A549 (cell line): ENCODE measurements around the gene NDUFB1. TPM values are rescaled to one million over a fixed set of nuclear protein-coding genes. Genes with fewer than 3 reads are reported as not detected.

Experiments
- ATAC-seq, 2 experiments: fragments of 200-7000 bp in 1 of 2; fragments of >200 bp in 1 of 2; cut with Nextera tagmentation in 1 of 2; cut with Tn5 transposase in 1 of 2; 3 replicates each; pipeline versions ENCODE4 v1.8.0 to v1.9.1; 2018 to 2020; ENCODE audit warnings: mild to moderate bottlenecking in 1 of 2, moderate library complexity in 1 of 2
- CTCF ChIA-PET: fragments of 300-600 bp; sonication (Branson Sonifier 250); formaldehyde crosslinking; extraction: SDS; loops from one replicate; lab custom pipeline; 2021; ENCODE audit warnings: antibody characterized with exemption, inconsistent platforms; lab: Yijun Ruan, JAX
- POLR2A ChIA-PET: fragments of 350-600 bp; formaldehyde crosslinking; extraction: SDS; loops from one replicate; lab custom pipeline; 2021; ENCODE audit warnings: antibody characterized with exemption, inconsistent platforms; lab: Yijun Ruan, JAX
- DNase-seq, 2 experiments: peaks; one replicate each; pipeline versions ENCODE4 v3.0.0 to v3.0.0-alpha.2; 2011 to 2016; ENCODE audit warnings: low read depth in 1 of 2, low spot score in 1 of 2
- FAIRE-seq: peaks from 2 replicates; lab custom pipeline; 2011; peaks lifted over from hg19 to GRCh38; lab: Jason Lieb, UNC
- H3K27ac ChIP-seq, 2 experiments: fragments of >200 bp; sonication (Bioruptor Twin); formaldehyde crosslinking; 3 replicates each; pipeline ENCODE4 v1.5.1; 2016 to 2017
- H3K4me1 ChIP-seq: fragments of >200 bp; sonication (Bioruptor Twin); formaldehyde crosslinking; 3 replicates; pipeline ENCODE4 v1.6.1; 2016
- H3K4me2 ChIP-seq: fragments of >200 bp; sonication (Bioruptor Twin); formaldehyde crosslinking; 3 replicates; pipeline ENCODE4 v1.6.1; 2016
- H3K4me3 ChIP-seq: fragments of >200 bp; sonication (Bioruptor Twin); formaldehyde crosslinking; 3 replicates; pipeline ENCODE4 v1.5.1; 2016
- H3K9me3 ChIP-seq: fragments of >200 bp; sonication (Bioruptor Twin); formaldehyde crosslinking; 3 replicates; pipeline ENCODE4 v1.6.1; 2016
- CTCF ChIP-seq: fragments of >200 bp; sonication (Bioruptor Twin); formaldehyde crosslinking; IDR thresholded peaks from 3 replicates; pipeline ENCODE4 v1.5.1; 2016
- ESRRA ChIP-seq: fragments of 150-350 bp; IDR thresholded peaks from 2 replicates; pipeline ENCODE4 v1.6.1; 2014; ENCODE audit warnings: mild to moderate bottlenecking, low read length, borderline replicate concordance
- FOSB ChIP-seq: fragments of 250-450 bp; sonication (Bioruptor Pico); IDR thresholded peaks from 2 replicates; pipeline ENCODE4 v1.5.0; 2020; ENCODE audit warnings: mild to moderate bottlenecking, moderate library complexity
- FOXS1 ChIP-seq: fragments of 250-450 bp; sonication (Bioruptor Pico); IDR thresholded peaks from 2 replicates; pipeline ENCODE4 v1.5.0; 2020; ENCODE audit warnings: mild to moderate bottlenecking, moderate library complexity
- HDAC2 ChIP-seq: fragments of 200-600 bp; sonication (generic); IDR thresholded peaks from 2 replicates; pipeline ENCODE4 v1.6.1; 2016
- HOXA7 ChIP-seq: fragments of 250-450 bp; sonication (Bioruptor Pico); IDR thresholded peaks from 2 replicates; pipeline ENCODE4 v1.5.0; 2020; ENCODE audit warnings: mild to moderate bottlenecking, moderate library complexity
- HOXB13 ChIP-seq: fragments of 250-450 bp; sonication (Bioruptor Pico); IDR thresholded peaks from 2 replicates; pipeline ENCODE4 v1.5.0; 2020; ENCODE audit warnings: low read depth, mild to moderate bottlenecking, moderate library complexity
- JUNB ChIP-seq: fragments of >200 bp; sonication (Bioruptor Twin); formaldehyde crosslinking; IDR thresholded peaks from 2 replicates; pipeline ENCODE4 v1.6.1; 2016
- KDM5A ChIP-seq: fragments of 200-600 bp; sonication (generic); IDR thresholded peaks from 2 replicates; pipeline ENCODE4 v1.6.1; 2016; ENCODE audit warnings: antibody characterized with exemption, mild to moderate bottlenecking
- NPAS2 ChIP-seq: fragments of 250-450 bp; sonication (Bioruptor Pico); IDR thresholded peaks from 2 replicates; pipeline ENCODE4 v1.8.0; 2022; ENCODE audit warnings: mild to moderate bottlenecking, moderate library complexity, borderline replicate concordance
- NR3C1 ChIP-seq: fragments of >200 bp; sonication (Bioruptor Twin); formaldehyde crosslinking; IDR thresholded peaks from 3 replicates; pipeline ENCODE4 v1.6.1; 2017
- PHF8 ChIP-seq: fragments of 200-600 bp; sonication (generic); IDR thresholded peaks from 2 replicates; pipeline ENCODE4 v1.6.1; 2016; ENCODE audit warnings: low read depth, mild to moderate bottlenecking, antibody characterized with exemption, moderate library complexity, borderline replicate concordance
- POLR2AphosphoS2 ChIP-seq: conservative IDR thresholded peaks from 2 replicates; pipeline ENCODE4 v1.6.1; 2012; ENCODE audit warnings: low read length, improper control_type of control experiment, inconsistent platforms
- RAD21 ChIP-seq, 2 experiments: fragments of >200 bp in 1 of 2; sonication (Bioruptor Twin) in 1 of 2; formaldehyde crosslinking in 1 of 2; IDR thresholded peaks in 1 of 2; conservative IDR thresholded peaks in 1 of 2; 2 replicates in 1 of 2; 3 replicates in 1 of 2; pipeline ENCODE4 v1.6.1; 2012 to 2018; ENCODE audit warnings: inconsistent platforms in 1 of 2
- RCOR1 ChIP-seq: fragments of 150-350 bp; IDR thresholded peaks from 2 replicates; pipeline ENCODE4 v1.6.1; 2014; ENCODE audit warnings: antibody characterized with exemption, low read length, low read depth
- RFX5 ChIP-seq: fragments of 450-650 bp; IDR thresholded peaks from 2 replicates; pipeline ENCODE4 v1.7.1; 2014; ENCODE audit warnings: antibody characterized with exemption, mild to moderate bottlenecking, moderate library complexity
- RNF2 ChIP-seq: fragments of 200-600 bp; sonication (generic); IDR thresholded peaks from 2 replicates; pipeline ENCODE4 v1.6.1; 2016; ENCODE audit warnings: low read depth, mild to moderate bottlenecking, antibody characterized with exemption, moderate library complexity, borderline replicate concordance
- SREBF2 ChIP-seq: fragments of 450-650 bp; IDR thresholded peaks from 2 replicates; pipeline ENCODE4 v1.6.1; 2014; ENCODE audit warnings: mild to moderate bottlenecking, moderate library complexity
- TP53 ChIP-seq: fragments of 250-450 bp; sonication (Bioruptor Pico); IDR thresholded peaks from 2 replicates; pipeline ENCODE4 v1.5.0; 2021; ENCODE audit warnings: mild to moderate bottlenecking, moderate library complexity
- ZC3H11A ChIP-seq: fragments of 450-650 bp; IDR thresholded peaks from 2 replicates; pipeline ENCODE4 v1.6.1; 2014; ENCODE audit warnings: antibody characterized with exemption, mild to moderate bottlenecking
- ZFP36 ChIP-seq: fragments of 450-650 bp; IDR thresholded peaks from 2 replicates; pipeline ENCODE4 v1.6.1; 2014; ENCODE audit warnings: borderline replicate concordance; ENCODE audit not compliant: partially characterized antibody
- ZSCAN20 ChIP-seq: fragments of 250-450 bp; sonication (Bioruptor Pico); IDR thresholded peaks from 2 replicates; pipeline ENCODE4 v1.8.0; 2022; ENCODE audit warnings: mild to moderate bottlenecking, moderate library complexity
- WGBS: methylation state at CpG from one replicate; pipeline ENCODE4 v1.1.6; 2017; ENCODE audit errors: missing lambda C conversion rate; 5-methylcytosine and 5-hydroxymethylcytosine counted together
- polyA plus RNA-seq, 4 experiments: library from polyadenylated mRNA; depleted of rRNA in 3 of 4; stranded (reverse); fragments of >200 nt; fragmentation: RNase III in 1 of 4; extraction: RNeasy Plus Mini Kit Qiagen cat#74134 plus additional on column Dnase treatment in 1 of 4; gene quantifications; 2 replicates in 3 of 4; 3 replicates in 1 of 4; pipeline ENCODE4 v1.2.3, GENCODE V29; 2011 to 2017
- TF ChIP-seq, protein P1 (sequence below): fragments of 450-650 bp; IDR thresholded peaks from 2 replicates; pipeline ENCODE4 v1.6.1; 2014; ENCODE audit warnings: antibody characterized with exemption
- TF ChIP-seq, protein P2 (sequence below): fragments of >200 bp; sonication (Bioruptor Twin); formaldehyde crosslinking; IDR thresholded peaks from 2 replicates; pipeline ENCODE4 v1.6.1; 2016
- TF ChIP-seq, protein P3 (sequence below): fragments of 150-350 bp; IDR thresholded peaks from 2 replicates; pipeline ENCODE4 v1.6.1; 2014; ENCODE audit warnings: low read depth, mild to moderate bottlenecking, low read length

The NDUFB1 gene
- polyA plus RNA-seq, 2 of the 4 experiments (the other 2 are of a cell fraction) = 596 to 704 TPM

DNA sequence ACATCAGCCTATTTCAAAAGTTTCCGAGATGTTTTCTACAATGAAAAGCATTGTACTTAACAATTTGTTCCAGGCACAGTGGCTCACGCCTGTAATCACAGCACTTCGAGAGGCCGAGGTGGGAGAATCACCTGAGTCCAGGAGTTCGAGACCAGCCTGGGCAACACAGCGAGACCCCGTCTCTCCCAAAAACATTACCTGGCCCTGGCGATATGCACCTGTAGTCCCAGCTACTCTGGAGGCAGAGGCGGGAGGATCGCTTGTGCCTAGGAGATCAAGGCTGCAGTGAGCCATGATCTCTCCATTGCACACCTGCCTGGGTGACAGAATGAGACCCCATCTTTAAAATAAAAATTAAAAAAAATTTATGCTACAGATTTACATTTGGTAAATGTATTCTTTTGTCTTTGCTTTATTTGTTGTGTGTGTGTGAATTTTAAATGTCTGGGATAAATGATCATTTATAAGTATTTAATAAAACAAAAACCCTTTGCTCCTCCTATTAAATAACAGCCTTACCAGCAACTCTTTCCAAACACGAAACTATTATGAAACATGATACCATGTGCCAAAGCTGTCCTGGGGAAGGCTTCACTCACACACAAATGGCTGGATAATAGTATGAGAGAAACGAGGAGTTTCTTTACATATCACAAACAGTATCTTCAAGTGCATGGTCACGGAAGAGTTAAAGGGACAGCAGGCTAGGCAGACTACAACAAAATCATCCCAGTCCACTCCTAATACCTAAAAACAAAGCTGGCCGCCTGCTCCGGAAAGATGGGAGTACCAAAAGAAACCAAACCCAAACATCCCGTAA lies 16.2 kb downstream of the NDUFB1 start:
- Histone ChIP-seq H3K4me3 (peak overlapping the region; percentile 75), H3K27ac (peak overlapping the region; percentile 89 to 96), H3K4me1 (peaks cover 23% of the 10 kb centered on the region), H3K9me3 (no peaks in the 10 kb centered on the region), H3K4me2 (peak overlapping the region; percentile 81)
- CTCF ChIA-PET = interaction anchor here (0.7 to 4.6 kb wide), 6 partner anchors 13 to 65 kb away, joined by 3 to 99 read pairs (median 5); partner anchors contain the start of genes CPSF2 and NDUFB1
- no peak for TF ChIP-seq POLR2AphosphoS2
- TF ChIP-seq HOXA7 (CRISPR knock-in tag) = no peak
- TF ChIP-seq ZFP36 = no peak
- TF ChIP-seq HDAC2 = no peak
- no peak for FAIRE-seq
- peak; percentile 1 to 25; a peak in 4 of 6 replicates for ATAC-seq
- POLR2A ChIA-PET = interaction anchor here (1.0 to 3.0 kb wide), 3 partner anchors 14 to 689 kb away, joined by 4 to 60 read pairs (median 7); partner anchors contain the start of genes CPSF2, GOLGA5 and NDUFB1
- 58% methylated on average over 16 of the region's 16 CpGs for WGBS
- peak in 1 of 2 experiments; percentile 13 for DNase-seq

GRCh38 chr14:92103363-92103989 lies 18.0 kb downstream of the NDUFB1 start:
- peak overlapping the region; percentile 19; the same call in 1 of the 3 replicates for H3K4me2 ChIP-seq
- no peaks in the 10 kb centered on the region for H3K9me3 ChIP-seq
- DNase-seq = no peak
- ChIA-PET CTCF (interaction anchor here (0.6 to 0.8 kb wide), 2 partner anchors 334 to 585 kb away, joined by 3 read pairs; no protein-coding TSS in a partner anchor), POLR2A (no interaction called here)
- no peak for FAIRE-seq
- no peak overlapping the region for H3K4me3 ChIP-seq
- 80% methylated on average over 7 of the region's 7 CpGs for WGBS
- ATAC-seq = no peak
- TF ChIP-seq PHF8 (no peak), ESRRA (no peak), JUNB (no peak), ZC3H11A (no peak), FOXS1 (CRISPR knock-in tag) (no peak), RAD21 (conservative IDR thresholded peaks at IDR 0.05 in 1 of 2, IDR thresholded peaks at IDR 0.05 in 1 of 2) (no peak), RNF2 (no peak), ZSCAN20 (no peak), FOSB (no peak), TP53 (CRISPR knock-in tag) (no peak), SREBF2 (no peak)
- TF ChIP-seq, protein P1, sequence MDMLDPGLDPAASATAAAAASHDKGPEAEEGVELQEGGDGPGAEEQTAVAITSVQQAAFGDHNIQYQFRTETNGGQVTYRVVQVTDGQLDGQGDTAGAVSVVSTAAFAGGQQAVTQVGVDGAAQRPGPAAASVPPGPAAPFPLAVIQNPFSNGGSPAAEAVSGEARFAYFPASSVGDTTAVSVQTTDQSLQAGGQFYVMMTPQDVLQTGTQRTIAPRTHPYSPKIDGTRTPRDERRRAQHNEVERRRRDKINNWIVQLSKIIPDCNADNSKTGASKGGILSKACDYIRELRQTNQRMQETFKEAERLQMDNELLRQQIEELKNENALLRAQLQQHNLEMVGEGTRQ = no peak
- H3K27ac ChIP-seq = no peak overlapping the region
- H3K4me1 ChIP-seq = peaks cover 28% of the 10 kb centered on the region

DNA sequence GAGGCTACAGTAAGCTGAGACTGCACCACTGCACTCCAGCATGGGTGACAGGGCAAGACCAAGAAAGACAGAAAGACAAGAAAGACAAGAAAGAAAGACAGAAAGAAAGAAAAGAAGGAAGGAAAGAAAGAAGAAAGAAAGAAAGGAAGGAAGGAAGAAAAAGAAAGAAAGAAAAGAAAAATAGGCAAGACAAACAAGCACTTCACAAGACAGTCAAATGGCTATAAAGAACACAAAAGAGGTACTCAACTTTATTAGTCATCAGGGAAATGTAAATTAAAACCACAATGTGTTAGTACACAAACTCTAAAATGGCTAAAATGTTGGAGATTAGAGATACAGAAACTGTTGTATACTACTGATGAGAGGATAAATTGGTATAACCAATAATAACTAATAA lies 21.7 kb downstream of the NDUFB1 start:
- FAIRE-seq (no peak), DNase-seq (no peak), ATAC-seq (no peak)
- POLR2A ChIA-PET = no interaction called here
- Histone ChIP-seq H3K4me3 (no peak overlapping the region), H3K9me3 (no peaks in the 10 kb centered on the region), H3K4me1 (peaks cover 18% of the 10 kb centered on the region; the same call in 1 of the 3 replicates), H3K4me2 (no peak overlapping the region), H3K27ac (no peak overlapping the region)
- CTCF ChIA-PET = interaction anchor here (1.9 kb wide), 1 partner anchor 11 kb away, joined by 5 read pairs; no protein-coding TSS in a partner anchor
- TF ChIP-seq FOXS1 (CRISPR knock-in tag) = no peak
- TF ChIP-seq CTCF = no peak
- TF ChIP-seq, protein P2, sequence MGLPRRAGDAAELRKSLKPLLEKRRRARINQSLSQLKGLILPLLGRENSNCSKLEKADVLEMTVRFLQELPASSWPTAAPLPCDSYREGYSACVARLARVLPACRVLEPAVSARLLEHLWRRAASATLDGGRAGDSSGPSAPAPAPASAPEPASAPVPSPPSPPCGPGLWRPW = no peak
- TF ChIP-seq, protein P3, sequence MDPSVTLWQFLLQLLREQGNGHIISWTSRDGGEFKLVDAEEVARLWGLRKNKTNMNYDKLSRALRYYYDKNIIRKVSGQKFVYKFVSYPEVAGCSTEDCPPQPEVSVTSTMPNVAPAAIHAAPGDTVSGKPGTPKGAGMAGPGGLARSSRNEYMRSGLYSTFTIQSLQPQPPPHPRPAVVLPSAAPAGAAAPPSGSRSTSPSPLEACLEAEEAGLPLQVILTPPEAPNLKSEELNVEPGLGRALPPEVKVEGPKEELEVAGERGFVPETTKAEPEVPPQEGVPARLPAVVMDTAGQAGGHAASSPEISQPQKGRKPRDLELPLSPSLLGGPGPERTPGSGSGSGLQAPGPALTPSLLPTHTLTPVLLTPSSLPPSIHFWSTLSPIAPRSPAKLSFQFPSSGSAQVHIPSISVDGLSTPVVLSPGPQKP = no peak
- no peak for TF ChIP-seq RFX5
- TF ChIP-seq KDM5A = no peak
- TF ChIP-seq NPAS2 (CRISPR knock-in tag) = no peak
- no peak for TF ChIP-seq NR3C1
- no peak for TF ChIP-seq HOXB13
- no peak for TF ChIP-seq RCOR1
- TF ChIP-seq ZSCAN20 = no peak
